Hippocampal formation (tissue), 2 donors: ENCODE measurements around the gene FBXO17.
"Not testable (repeated sequence)": the region's sequence is repeated elsewhere in the genome, so short reads cannot be mapped to it uniquely, and the experiment has no call there.

Source experiments
- DNase-seq, 2 donors: peaks; one replicate each; lab custom pipeline; 2025; lab: John Stamatoyannopoulos, UW

Gene FBXO17

DNA sequence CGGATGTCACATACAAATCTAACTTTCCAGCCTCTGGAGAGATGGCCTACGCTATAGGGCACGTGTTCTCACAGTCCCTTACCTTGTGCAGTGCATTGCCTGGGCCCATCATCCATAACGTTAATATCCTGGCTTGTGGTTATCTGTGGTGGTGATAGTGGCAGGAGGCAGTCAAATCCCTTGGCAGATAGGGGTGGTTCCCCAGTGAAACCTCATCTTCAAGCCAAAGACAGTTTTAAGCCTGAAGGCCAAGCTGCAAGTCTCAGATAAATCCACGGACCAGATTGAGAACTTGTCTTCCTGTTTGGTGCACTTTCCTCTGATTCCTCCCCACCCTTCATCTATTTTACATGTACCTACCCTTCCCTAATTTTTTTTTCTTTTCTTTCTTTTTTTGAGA is 4.3 kb upstream of the FBXO17 start:
- no peak for DNase-seq

DNA sequence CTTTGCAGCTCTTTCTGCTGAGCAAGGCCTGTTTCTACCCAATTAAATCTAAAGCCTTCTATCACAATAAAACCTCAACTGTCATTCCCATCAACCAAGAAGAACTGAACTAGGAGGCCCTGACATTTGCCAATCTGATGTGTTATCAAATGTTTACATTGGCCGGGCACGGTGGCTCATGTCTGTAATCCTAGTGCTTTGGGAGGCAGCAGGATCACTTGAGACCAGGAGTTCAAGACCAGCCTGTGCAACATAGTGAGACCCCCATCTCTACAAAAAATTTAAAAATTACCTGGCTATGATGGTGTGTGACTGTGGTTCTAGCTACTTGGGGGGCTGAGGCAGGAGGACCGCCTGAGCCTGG is 2.8 kb upstream of the FBXO17 start:
- DNase-seq, result no peak

DNA sequence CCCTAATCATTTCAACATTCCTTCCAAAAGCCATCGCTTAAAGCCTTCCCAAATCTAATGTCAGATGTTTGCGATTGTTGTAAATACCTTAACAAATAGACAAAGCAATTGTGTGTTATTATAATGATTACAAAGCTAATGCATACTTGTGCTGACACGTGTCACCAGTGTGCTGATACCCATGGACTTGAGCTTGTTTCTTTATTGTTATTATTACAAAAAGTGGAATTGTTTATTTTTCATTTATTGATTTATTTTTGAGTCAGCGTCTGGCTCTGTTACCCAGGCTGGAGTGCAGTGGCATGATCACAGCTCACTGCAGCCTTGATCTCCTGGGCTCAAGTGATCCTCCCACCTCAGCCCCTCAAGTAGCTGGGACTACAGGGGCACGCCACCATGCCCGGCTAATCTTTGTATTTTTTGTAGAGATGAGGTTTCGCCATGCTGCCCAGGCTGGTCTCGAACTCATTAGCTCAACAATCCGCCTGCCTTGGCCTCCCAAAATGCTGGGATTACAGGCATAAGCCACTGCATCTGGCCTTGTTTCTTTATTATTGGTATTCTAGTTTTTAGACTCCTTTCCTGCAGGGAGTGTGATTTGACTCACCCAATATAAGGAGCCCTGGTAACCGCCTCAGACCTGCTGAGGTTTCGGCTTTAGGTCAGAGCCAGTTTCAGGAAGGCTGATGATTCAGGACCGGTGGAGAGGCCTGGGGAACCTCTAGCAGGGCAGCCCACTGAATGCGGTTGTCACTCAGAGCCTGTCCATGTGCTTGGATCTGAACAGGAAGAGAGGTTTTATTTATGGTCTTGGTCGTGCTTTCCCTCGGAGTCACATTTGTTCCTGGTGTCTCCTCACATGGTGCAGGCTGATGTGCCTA is 2.1 kb upstream of the FBXO17 start:
- no peak for DNase-seq

DNA sequence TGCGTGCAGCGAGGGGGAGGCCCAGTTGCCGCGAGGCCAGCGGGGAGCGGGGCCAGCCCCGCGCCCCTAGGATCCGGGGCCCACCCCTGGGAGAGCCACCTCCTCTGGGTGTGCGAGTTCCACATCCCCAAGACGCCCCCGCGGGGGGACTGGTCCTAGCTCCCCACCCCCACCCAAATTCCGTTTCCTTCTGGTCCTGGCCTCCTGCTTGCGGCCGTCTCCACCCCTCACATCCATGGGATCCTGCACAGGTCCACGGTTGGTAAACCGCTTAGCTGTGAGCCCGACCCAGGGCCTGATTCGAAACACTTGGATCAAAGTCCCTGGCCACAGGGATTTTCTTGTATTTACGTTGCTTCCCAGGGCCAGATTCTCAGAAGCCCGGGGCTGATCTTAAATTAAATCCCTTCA is 324 bp upstream of the FBXO17 start:
- no peak for DNase-seq

DNA sequence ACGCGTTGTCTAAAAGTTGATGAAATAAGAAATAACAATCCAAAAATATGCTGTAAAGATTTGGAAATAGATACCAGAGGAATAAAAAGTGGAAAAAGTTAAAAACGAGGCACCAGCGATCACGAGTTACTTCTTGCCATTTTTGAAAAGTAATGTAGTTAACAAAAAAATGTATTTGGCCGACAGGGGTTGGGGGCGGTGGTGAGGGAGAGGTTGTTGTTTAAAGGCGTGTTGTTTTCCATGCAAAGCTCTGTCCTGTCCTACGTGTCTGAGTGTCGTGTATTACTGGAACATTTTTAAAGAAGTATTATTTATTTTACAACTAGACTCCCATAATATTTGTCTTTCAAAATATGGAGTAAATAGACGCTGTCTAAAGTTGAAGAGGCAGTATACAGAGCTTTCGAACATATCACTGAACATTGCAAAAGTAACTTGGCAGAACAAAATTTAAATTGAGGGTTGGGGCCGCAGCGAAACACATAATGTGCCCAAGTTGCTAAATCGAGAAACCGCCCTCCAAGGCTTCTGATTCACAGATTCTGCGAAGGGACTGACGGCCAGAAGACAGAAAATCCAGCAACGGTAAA is 823 bp downstream of the FBXO17 start:
- DNase-seq, result no peak

DNA sequence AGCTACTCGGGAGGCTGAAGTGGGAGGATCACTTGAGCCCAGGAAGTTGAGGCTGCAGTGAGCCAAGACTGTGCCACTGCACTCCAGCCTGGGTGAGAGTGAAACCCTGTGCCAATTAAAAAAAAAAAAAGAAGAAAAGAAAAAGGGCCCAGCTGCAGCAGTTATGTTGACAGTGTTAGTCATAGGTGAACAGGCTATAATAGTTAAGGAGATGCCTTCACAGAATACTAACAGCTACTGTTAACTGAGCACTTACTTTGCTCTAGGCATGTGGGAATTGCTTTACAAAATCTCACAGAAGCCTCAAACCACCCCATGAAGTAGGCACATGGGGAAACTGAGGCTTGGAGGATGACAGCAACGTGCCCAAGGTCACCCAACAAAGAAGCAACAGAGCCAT is 3.9 kb downstream of the FBXO17 start:
- no peak for DNase-seq

DNA sequence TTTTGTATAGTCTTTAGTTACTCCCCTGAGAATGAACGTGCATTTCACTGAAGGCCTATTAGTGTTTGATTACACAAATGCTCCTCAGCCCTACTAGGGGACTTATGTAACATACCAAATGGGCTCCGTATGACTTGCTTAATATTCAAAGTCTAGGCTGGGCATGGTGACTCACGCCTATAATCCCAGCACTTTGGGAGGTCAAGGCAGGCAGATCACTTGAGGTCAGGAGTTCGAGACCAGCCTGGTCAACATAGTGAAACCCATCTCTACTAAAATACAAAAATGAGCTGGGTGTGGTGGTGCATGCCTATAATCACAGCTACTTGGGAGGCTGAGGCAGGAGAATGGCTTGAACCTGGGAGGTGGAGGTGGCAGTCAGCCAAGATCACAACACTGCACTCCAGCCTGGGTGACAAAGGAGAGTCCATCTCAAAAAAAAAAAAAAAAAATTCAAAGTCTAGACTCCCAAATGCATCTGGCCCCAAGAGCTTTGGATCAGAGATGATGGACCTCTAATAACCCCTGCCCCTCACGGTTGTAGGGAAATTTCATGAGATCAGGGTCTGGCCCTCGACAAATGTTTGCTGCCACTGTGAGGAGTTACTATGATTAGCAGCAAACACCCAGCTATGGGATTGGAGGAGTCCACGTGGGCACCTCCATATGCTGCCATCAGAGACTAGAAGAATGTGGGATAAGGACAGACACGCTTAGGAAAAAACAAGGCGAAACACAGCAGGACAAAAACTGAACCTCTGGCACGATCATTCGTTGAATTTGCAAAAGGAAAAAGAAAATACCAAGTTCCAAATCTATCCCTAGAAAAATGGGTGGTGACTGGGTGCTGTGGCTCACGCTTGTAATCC is 4.6 kb downstream of the FBXO17 start:
- peak in 1 of 2 donors; percentile 9 for DNase-seq

DNA sequence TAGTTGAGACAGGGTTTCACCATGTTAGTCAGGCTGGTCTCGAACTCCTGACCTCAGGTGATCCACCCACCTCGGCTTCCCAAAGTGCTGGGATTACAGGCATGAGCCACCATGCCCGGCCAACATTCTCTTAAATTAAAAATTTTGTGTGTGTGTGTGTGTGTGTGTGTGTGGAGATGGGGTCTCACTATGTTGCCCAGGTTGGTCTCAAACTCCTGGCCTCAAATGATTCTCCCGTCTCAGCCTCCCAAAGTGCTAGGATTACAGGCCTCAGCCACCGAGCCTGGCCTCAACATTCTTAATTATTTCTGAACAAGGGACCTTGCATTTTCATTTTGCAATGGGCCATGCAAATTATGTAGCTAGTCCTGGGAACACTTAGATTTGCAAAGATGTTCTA is 9.4 kb downstream of the FBXO17 start:
- DNase-seq, result not testable (repeated sequence)

DNA sequence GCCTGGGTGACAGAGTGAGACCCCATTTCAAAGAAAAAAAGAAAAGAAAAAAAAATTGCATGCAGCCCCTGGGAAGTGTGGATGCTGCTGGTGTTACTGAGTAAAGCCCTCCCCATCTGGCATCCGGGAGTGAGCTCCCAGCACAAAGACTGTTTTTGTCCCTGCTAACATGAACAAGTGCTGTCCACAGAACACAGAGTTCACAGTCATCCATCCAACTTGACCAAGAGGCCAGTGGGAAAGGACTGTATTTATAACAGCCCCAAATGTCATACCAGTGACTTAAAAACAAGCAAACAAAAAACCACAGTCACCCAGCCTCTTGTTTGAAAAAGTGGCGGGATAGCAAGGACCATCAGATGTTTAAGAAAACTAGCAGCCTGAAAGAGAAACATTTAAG is 10.8 kb downstream of the FBXO17 start:
- no peak for DNase-seq

DNA sequence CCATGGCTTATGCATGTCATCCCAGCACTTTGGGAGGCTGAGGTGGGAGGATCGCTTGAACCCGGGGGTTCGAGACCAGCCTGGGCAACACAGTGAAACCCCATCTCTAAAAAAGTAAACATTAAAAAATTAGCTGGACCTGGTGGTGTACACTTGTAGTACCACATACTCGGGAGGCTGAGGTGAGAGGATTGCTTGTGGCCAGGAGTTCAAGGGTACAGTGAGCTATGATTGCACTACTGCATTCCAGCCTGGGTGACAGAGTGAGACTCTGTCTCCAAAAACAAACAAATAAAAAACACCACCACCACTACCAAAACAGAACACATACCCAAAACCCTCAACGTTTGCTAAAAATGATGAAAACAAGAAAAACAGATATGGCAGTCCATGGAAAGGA is 15.9 kb downstream of the FBXO17 start:
- no peak for DNase-seq

DNA sequence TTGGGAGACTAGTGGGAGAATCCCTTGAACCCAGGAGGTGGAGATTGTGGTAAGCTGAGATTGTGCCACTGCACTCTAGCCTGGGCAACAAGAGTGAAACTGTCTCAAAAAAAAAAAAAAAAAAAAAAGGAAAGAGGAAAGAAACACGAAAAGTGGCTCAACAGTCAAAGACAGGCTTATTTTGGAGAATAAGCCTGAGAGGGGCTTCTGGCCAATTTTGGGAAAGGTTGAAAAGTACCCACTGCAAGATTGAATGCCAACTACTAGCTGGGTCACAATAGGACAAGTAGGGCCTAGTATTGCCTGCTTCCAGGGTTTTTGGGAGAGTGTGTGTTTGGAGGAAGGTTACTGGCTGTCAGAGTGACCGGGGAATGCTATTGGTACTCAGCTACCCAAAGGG is 17.2 kb downstream of the FBXO17 start:
- DNase-seq, result no peak

DNA sequence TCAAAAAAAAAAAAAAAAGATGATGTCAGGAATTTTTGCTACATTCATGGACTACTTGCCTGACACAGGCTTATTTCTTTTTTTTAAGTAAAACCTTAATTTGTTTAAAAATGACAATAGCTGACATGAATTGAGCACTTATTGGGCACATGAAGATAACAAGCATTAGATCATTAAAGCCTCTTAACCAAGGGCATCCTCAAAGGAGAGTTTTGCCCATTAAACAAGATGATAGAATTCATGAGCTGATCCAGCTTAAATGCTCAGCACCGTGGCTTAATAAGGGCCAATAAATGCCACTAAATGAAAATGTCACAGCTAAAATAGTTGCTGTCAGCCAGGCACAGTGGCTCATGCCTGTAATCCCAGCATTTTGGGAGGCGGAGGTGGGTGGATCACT is 19.3 kb downstream of the FBXO17 start:
- DNase-seq, result no peak

DNA sequence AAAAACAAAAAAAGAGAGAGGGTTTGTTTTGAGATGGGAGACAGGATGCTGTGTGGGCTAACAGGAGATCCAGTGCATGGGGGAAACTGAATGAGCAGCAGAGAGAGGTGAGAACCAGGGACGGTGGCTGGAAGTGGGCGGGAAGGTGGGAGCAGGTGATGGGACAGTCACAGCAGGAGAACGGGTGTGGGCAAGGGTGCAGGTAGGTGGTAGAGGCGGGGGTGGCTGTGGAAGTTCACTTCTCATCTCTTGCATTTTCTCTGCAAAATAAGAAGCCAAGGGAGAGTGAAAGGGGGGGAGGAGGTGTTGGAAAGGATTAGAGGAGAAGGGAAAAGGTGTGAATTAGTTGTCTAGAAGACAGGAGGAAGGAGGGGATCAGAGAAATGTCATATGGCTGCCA is 21.9 kb downstream of the FBXO17 start:
- DNase-seq, result no peak

DNA sequence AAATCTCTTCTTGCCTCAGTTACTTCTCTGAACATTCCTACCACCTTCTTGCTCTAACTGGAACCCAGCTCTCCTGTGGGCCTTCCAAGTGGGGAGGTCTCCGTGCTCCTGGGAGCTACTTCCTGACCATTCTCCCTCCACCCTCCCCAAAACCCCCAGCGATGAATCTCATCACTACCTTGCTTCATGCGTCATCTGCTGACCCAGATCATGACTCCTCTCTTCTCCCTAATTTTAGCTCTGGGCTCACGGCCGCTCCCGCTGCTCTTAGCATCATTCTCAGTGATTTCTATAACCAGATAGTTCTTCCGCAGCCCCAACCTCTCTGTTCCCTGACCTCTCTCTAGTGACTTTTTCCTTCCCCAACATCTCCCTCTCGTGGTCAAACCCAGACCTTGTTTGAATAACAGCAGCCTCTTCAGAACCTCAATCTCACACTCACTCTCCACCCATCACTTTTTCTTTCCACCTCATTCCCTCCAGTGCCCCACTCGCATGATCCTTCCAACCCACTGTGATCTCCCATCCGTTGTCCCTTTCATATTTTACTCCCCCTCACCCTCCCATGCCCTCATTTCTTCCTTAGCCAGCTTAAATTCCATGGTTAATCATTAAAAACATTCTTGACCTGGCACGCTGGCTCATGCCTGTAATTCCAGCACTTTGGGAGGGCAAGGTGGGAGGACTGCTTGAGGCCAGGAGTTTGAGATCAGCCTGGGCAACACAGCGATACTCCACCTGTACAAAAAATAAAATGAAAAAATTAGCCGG is 23.0 kb downstream of the FBXO17 start:
- DNase-seq, result no peak

DNA sequence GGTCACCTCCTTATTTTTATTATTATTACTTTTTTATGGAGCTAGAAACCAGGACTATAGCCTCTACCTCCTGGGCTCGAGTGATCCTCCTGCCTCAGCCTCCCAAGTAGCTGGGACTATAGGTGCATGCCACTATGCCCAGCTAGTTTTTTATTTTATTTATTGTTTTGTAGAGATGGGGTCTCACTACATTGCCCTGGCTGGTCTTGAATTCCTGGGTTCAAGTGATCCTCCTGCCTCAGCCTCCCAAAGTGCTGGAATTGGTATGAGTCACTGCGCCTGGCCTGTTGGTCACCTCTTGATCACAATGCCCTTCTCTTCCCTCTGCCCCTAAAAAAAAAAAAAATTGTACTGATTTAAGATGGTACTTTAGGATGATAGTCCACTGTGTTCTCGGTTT is 24.4 kb downstream of the FBXO17 start:
- DNase-seq, result no peak

DNA sequence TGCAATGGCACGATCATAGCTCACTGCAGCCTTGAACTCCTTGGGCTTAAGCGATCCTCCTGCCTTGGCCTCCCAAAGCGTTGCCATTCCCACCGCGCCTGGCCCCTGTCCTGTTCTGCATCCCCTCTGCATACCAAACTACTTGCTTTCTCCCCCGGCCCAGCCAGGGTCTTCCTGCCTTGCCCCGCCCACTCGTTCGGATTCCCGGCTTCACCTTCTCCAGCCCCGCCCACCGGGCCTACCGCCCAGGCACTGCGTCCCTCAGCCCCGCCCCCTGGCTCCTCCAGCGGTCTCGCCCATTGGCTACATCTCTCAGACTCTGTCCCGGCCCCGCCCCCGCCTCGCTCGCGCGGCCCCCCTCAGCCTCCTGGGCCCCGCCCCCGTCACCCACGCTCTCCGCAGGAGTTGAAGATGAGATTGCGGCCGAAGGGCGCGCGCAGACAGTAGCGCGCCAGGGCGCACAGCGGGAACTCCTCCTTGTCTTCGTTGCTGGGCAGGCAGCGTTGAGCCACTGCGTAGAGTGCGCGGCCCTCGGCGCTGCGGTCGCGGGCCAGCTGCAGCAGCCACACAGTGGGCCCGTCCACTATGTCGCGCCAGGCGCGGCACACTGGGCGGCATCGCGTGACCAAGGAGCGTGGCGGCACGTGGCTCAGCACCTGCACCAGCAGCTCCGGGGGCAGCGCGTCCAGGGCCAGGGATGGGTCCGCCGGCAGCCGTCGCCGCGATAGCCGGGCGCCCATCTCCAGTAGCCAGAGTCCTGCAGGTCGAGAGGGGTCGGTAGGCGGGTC is 25.8 kb downstream of the FBXO17 start:
- DNase-seq, result peak; percentile 78 to 80

DNA sequence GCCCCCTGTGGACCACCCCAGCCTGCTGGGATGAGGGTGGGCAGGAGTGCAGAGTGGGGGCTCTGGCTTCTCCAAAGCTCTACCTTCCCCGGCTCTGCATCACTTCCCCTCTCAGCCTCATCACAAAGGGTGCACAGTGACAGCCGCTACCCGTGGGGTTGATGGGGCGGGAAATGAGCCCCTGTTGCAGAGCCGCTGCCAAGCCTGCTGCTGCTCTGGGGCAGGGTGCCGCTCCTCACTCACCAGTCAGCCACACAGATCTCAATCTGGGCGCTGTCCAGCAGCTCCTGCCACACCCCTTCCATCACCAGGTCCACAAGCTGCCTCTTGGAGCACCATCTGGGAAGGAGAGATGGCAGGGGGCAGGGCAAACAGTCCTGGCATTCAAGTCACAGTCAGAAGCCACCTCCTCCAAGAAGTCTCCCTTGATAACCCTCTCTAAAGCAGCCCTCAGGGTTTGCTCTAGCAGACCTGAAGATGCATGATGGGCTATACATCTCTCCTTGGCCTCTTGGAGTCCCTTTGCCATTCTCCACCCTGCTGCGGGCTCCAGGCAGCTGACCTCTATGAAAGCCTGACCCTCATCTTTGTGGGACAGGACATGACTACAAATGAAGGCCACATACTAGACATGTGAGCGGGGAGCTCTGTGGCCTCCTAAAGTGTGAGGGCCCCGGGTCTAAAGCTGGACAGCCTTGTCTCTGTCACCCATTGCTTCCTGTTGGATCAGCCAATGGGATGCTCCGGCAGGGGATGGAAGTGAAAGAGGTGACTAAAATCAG is 29.1 kb downstream of the FBXO17 start:
- DNase-seq, result no peak

DNA sequence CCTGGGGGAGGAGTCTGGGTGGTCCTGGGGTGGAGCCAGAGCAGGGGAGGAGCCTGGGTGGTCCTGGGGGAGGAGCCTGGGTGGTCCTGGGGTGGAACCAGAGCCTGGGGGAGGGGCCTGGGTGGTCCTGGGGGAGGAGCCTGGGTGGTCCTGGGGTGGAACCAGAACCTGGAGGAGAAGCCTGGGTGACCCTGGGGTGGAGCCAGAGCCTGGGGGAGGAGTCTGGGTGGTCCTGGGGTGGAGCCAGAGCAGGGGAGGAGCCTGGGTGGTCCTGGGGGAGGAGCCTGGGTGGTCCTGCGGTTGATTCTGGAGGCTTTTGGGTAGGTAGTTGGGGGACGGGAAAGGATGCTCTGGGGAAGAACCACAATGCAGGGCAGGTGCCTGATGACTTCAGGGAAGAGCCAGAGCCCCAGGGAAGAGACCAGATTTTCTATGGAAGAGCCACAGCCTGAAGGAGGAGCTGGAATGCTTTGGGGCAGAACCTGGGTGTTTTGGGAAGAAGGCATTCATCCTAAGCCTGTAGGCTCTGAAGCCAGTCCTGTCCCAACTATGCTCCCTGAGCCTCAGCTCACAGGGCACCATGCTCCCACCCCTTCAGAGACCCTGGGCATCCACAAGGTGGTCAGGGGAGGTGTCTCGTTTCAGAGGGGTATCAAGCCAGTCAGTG is 29.8 kb downstream of the FBXO17 start:
- no peak for DNase-seq

DNA sequence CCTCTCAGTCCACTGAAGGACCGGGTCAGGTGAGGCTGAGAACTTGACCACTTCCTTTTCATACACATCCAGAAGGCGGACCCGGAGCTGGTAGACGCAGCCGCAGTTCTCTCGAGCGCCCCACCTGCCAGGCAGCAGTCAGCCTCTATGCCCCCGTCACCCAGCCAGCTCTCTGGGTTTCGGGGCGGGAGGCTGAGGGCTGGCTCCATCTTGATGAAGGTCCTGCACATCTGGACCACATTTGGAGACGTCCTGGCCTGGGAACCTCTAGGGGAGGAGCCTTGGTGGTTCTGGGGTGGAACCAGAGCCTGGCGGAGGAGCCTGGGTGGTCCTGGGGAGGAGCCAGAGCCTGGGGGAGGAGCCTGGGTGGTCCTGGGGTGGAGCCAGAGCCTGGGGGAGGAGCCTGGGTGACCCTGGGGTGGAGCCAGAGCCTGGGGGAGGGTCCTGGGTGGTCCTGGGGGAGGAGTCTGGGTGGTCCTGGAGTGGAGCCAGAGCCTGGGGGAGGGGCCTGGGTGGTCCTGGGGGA is 30.5 kb downstream of the FBXO17 start:
- DNase-seq, result no peak
